GM12801 (cell line): ENCODE measurements around the gene ASB2.

Source experiments
- CTCF ChIP-seq: IDR thresholded peaks from one replicate; pipeline ENCODE4 v1.5.1; 2011; ENCODE audit warnings: control low read depth; ENCODE audit not compliant: insufficient read length; ENCODE audit errors: extremely low read depth

ASB2 gene

DNA sequence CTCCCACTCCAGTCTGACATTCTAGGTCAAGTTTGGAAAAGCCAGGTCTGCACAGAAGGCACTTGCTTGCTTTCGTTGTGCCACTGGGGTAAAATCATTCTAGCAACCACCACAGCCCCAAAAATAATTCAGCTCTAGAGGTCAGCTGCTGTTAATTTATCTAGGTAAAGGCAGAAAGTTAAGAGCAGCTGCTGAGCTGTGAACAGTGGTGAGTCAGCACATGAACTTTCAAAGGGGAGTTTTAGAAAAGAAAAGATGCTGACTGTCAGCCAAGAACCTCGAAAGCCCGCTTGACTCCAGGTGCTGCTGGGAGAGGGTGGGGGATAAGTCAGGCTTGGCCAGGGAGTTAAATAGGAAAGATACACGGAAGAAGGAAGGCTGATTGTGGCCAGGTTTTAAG is 33.4 kb upstream of the ASB2 start:
- TF ChIP-seq CTCF = no peak

DNA sequence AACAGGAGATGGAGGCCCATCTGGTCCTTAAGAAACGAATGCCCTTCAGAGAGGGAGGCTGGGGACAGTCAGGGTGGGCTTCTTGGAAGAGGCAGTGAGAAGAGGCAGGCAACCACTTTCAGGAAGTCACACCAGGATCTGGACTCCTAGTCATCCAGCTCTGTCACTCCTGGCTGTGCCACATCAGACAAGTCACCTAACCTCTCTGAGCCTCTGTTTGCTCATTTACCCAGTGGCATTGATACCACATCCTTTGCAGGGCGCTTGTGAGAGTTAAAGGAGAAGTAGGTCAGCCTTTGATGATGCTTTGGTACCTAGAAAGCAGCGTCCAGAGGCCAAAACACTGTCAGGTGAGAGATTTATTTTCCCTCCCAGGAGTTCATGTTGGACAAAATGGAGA is 31.9 kb upstream of the ASB2 start:
- TF ChIP-seq CTCF = no peak

DNA sequence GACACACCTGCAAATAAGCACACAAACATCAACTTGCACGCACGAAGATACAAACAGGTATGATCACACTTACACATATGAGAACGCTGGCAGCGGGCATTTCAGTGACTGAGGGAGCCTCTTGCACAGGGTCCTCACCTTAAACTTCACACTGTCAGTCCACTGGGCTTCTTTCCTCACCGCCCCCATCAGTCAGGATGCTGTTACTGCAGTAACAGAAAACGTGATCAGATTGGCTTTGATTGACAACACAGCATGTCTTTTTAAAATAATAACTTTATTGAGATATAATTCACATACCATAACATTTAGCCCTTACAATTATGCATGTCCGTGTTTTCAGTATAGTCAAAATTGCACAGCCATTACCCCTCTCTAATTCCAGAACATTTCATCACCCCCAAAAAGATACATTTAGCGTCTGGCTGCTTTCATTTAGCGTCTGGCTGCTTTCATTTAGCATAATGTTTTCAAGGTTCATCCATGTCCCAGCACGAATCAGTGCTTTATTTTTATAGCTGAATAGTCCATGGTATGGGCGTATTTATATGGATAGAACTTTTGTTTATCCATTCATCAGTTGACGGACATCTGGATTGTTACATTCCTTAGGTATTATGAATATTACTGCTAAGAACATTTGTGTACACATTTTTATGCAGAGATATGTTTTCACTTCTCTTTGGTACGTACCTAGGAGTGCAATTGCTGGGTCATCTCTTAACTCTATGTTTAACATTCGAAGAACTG is 29.1 kb upstream of the ASB2 start:
- TF ChIP-seq CTCF = no peak

- TF ChIP-seq CTCF = no peak
Measured at GRCh38 chr14:94004015-94004414, 27.6 kb upstream of the ASB2 start.

GRCh38 chr14:94003397-94003796 is 27.0 kb upstream of the ASB2 start:
- TF ChIP-seq CTCF = no peak

DNA sequence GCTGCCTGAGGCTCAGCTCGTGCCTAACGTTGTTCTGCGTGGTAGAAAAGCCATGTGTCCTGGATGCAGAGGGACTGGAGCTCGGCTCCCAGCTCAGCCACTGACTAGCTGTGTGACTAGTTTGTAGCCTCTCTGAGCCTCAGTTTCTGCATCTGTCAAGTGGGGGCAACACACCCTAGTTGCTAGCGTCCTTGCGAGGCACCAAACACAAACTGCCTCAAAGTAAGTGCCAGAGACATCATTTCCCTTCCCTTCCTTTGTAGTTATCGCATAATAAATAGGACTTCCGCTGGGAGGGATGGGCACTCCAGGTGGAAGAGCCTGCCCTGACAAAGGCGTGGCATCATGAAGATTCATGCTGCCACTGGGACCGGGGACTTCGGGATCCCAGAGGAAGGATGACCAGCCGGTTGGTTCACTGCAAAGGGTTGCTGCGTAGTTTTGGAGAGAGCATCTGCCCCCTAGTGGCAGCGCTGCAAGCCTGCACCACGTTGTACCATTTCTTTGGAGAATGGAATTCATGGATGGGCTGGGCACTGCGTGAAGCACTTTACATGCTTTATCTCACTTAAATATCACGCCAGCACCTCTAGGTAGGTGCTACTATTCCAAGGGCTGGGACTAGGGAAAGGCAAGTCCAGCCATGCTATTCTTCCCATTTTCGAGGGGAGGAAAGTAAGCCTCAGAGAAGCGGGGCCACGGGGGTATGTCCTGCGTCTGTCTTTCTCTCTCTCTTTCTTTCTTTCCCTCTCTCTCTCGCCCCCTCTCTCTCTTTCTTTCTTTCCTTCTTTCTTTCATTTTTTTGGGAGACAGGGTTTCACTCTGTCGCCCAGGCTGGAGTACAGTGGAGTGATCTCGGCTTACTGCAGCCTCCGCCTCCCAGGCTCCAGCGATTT is 25.4 kb upstream of the ASB2 start:
- TF ChIP-seq CTCF = peak; percentile 94

- TF ChIP-seq CTCF = no peak
Measured at GRCh38 chr14:94001016-94001415, 24.6 kb upstream of the ASB2 start.
